Calu3 (cell line): ENCODE data around the gene DPYD. TPM values are rescaled to one million over a fixed set of nuclear protein-coding genes. Genes with fewer than 3 reads are reported as not detected.

ENCODE experiments used
- BruUV-seq: library from RNA; stranded (reverse); fragments of 400-500 nt; replicated peaks from 2 replicates; lab custom pipeline; 2021; lab: Mats Ljungman, UMichigan
- CTCF ChIA-PET: fragments of 300-600 bp; sonication (Branson Sonifier 250); formaldehyde crosslinking; loops from one replicate; lab custom pipeline; 2022; ENCODE audit warnings: antibody characterized with exemption; lab: Charles Lee
- DNase-seq: peaks from one replicate; pipeline ENCODE4 v3.0.0; 2022
- H3K27ac Mint-ChIP-seq: one replicate; pipeline ENCODE4 v1.8.0; 2022; ENCODE audit warnings: mixed read lengths; ENCODE audit not compliant: unreplicated experiment
- H3K27me3 Mint-ChIP-seq: one replicate; pipeline ENCODE4 v1.8.0; 2022; ENCODE audit warnings: mixed read lengths; ENCODE audit not compliant: unreplicated experiment
- H3K36me3 Mint-ChIP-seq: one replicate; pipeline ENCODE4 v1.8.0; 2022; ENCODE audit warnings: mild to moderate bottlenecking, moderate library complexity, mixed read lengths; ENCODE audit not compliant: insufficient read depth, unreplicated experiment
- H3K4me1 Mint-ChIP-seq: one replicate; pipeline ENCODE4 v1.8.0; 2022; ENCODE audit warnings: mild to moderate bottlenecking, low read depth, mixed read lengths; ENCODE audit not compliant: unreplicated experiment
- H3K4me3 Mint-ChIP-seq: one replicate; pipeline ENCODE4 v1.8.0; 2022; ENCODE audit warnings: mild to moderate bottlenecking, low read depth, moderate library complexity, mixed read lengths; ENCODE audit not compliant: unreplicated experiment
- H3K9me3 Mint-ChIP-seq: one replicate; pipeline ENCODE4 v1.8.0; 2022; ENCODE audit warnings: low read depth, mixed read lengths; ENCODE audit not compliant: unreplicated experiment
- intact Hi-C: fragments of 100-400 bp; cut with micrococcal nuclease; formaldehyde crosslinking; loops from one replicate; pipeline ENCODE4 v1.10.0; 2022; ENCODE audit not compliant: unreplicated experiment
- total RNA-seq: library from RNA; stranded (reverse); gene quantifications from 2 replicates; pipeline ENCODE4 v1.2.3, GENCODE V29; 2022
- TF ChIP-seq, protein P1 (sequence below): fragments of 200-600 bp; IDR thresholded peaks from one replicate; pipeline ENCODE4 v1.8.0; 2022; ENCODE audit warnings: antibody characterized with exemption; ENCODE audit not compliant: unreplicated experiment

The DPYD gene
- total RNA-seq, 1 experiment from 2014 or later = 15.6 TPM

DNA sequence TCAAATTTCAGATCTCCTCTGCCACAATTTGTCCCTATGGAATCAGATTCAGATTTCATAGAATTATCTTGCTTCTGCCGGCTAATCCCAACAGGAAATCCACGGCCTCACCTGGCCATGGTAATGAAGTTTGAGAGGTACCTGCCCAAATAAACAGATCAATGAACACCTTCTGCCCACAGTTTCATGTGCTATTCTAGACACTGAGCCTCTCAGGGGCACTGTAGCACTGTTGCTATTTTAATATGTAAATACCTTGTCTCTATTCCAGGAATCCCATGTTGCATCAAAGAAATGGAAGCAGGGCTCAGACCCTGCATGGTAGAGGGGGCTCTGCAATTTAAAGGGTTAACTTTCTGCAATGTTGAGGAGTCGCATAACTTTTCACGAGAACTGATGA lies 606.1 kb downstream of the DPYD start:
- no peak for DNase-seq
- intact Hi-C loops = no loop called here
- CTCF ChIA-PET = no interaction called here
- Mint-ChIP-seq H3K9me3 (no peaks in the 10 kb centered on the region), H3K36me3 (no peaks in the 10 kb centered on the region), H3K4me1 (no peaks in the 10 kb centered on the region), H3K4me3 (no peak overlapping the region), H3K27ac (no peak overlapping the region), H3K27me3 (no peaks in the 10 kb centered on the region)
- no TSS peak for BruUV-seq
- TF ChIP-seq, protein P1, sequence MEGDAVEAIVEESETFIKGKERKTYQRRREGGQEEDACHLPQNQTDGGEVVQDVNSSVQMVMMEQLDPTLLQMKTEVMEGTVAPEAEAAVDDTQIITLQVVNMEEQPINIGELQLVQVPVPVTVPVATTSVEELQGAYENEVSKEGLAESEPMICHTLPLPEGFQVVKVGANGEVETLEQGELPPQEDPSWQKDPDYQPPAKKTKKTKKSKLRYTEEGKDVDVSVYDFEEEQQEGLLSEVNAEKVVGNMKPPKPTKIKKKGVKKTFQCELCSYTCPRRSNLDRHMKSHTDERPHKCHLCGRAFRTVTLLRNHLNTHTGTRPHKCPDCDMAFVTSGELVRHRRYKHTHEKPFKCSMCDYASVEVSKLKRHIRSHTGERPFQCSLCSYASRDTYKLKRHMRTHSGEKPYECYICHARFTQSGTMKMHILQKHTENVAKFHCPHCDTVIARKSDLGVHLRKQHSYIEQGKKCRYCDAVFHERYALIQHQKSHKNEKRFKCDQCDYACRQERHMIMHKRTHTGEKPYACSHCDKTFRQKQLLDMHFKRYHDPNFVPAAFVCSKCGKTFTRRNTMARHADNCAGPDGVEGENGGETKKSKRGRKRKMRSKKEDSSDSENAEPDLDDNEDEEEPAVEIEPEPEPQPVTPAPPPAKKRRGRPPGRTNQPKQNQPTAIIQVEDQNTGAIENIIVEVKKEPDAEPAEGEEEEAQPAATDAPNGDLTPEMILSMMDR = no peak

DNA sequence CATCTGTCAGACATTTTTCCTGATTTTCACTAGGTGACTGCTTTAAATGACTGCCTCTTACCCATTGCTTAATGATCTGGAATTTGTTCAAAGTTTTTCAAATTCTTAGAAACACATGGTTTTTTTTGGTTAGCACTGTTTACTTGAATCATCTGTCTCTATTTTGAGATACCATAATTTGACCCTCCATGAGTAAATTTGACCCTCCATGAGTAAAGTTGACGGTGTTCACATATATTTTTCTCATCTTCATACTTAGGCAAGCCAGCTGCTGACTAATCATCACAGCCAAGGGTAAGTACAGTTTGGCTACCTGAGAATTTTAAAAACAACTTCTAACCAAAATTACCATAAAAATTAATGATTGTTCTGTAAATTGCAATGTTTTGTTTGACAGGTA lies 612.7 kb downstream of the DPYD start:
- DNase-seq = no peak
- no peaks in the 10 kb centered on the region for H3K27me3 Mint-ChIP-seq
- no TSS peak for BruUV-seq
- CTCF ChIA-PET = no interaction called here
- no peaks in the 10 kb centered on the region for H3K9me3 Mint-ChIP-seq
- no peaks in the 10 kb centered on the region for H3K4me1 Mint-ChIP-seq
- intact Hi-C loops = no loop called here
- no peak overlapping the region for H3K4me3 Mint-ChIP-seq
- H3K36me3 Mint-ChIP-seq = no peaks in the 10 kb centered on the region
- TF ChIP-seq, protein P1 = no peak
- no peak overlapping the region for H3K27ac Mint-ChIP-seq

DNA sequence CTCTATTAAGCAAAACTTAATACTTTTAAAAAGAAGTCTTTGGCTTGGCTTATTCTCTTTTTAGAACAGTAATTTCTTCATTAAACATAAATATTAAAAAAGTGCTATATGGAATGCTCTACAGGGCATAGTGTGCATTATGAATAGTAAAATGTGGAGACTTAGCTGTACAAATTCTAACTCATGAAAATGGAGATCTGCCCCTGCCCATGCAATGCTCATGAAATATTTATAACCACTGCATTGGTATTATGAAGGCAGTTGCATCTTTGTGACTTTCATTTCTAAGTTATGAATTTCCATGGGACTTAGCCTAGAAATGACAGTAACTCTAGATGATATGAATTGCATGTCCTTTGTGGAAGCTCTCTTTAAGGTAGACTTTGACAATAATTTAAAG lies 613.3 kb downstream of the DPYD start:
- Mint-ChIP-seq H3K36me3 (no peaks in the 10 kb centered on the region), H3K4me3 (no peak overlapping the region), H3K27me3 (no peaks in the 10 kb centered on the region), H3K4me1 (no peaks in the 10 kb centered on the region), H3K9me3 (no peaks in the 10 kb centered on the region), H3K27ac (no peak overlapping the region)
- TF ChIP-seq, protein P1 = no peak
- intact Hi-C loops = no loop called here
- no TSS peak for BruUV-seq
- no peak for DNase-seq
- CTCF ChIA-PET = no interaction called here

DNA sequence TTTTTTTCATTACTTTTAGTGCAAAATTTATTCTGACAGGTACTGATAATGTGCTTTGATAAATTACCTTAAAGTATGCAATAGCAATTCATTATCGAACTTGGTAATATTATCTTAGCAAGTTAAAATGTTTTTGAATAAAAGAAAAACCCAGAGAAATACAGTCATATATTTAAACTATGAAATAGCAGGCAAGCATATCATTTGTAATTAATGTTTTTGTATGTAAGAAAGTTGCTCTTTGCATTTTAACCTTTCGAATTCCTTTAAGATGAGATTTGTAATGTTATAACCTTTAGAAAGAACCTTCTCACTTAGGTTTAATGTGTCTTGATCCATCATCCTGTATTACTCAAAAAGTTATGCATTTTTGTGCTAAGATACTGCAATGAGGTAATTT lies 613.7 kb downstream of the DPYD start:
- H3K9me3 Mint-ChIP-seq = no peaks in the 10 kb centered on the region
- H3K27me3 Mint-ChIP-seq = no peaks in the 10 kb centered on the region
- no peak overlapping the region for H3K27ac Mint-ChIP-seq
- DNase-seq = no peak
- CTCF ChIA-PET = no interaction called here
- no peaks in the 10 kb centered on the region for H3K4me1 Mint-ChIP-seq
- TF ChIP-seq, protein P1 = no peak
- intact Hi-C loops = no loop called here
- H3K4me3 Mint-ChIP-seq = no peak overlapping the region
- BruUV-seq = no TSS peak
- H3K36me3 Mint-ChIP-seq = no peaks in the 10 kb centered on the region

DNA sequence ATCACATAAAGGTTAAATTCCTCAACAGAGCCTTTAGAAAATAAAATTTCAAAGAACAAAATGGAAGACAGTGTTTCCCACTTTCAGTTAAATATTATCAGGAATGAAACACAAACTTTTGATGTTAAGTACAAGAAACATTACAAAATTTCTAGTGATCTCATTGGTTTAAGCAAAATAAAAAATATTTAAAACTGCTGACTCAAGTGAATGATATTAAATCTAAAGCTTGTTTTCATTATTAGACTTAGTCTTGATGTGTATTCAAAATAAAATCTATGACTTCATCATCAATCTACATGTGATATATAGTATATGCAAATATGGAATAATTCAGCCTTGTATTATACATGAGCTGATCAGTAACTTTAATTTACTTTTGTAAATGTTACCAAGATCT lies 614.3 kb downstream of the DPYD start:
- no peak for DNase-seq
- intact Hi-C loops = no loop called here
- Mint-ChIP-seq H3K27ac (no peak overlapping the region), H3K4me3 (no peak overlapping the region), H3K36me3 (no peaks in the 10 kb centered on the region), H3K4me1 (no peaks in the 10 kb centered on the region), H3K9me3 (no peaks in the 10 kb centered on the region), H3K27me3 (no peaks in the 10 kb centered on the region)
- no TSS peak for BruUV-seq
- TF ChIP-seq, protein P1 = no peak
- CTCF ChIA-PET = interaction anchor here (0.6 kb wide), 1 partner anchor 28 kb away, joined by 6 read pairs; no protein-coding TSS in a partner anchor
